ENCODE results near the gene WDR26. TPM values are rescaled to one million over a fixed set of nuclear protein-coding genes. Genes with fewer than 3 reads are reported as not detected.
"Not testable (repeated sequence)": the region's sequence is repeated elsewhere in the genome, so short reads cannot be mapped to it uniquely, and the experiment has no call there.

The WDR26 gene
- total RNA-seq (10 to 100 TPM; 80.7 to 94.7 TPM), polyA plus RNA-seq (10 to 100 TPM; 20.2 to 34.2 TPM)
- long read RNA-seq, donor 1, full-length matches to known transcripts: 4 of 22 reads
- long read RNA-seq, donor 1, partial matches to known transcripts: 2 of 22 reads
- long read RNA-seq, donor 1, other reads (novel, unspliced or antisense): 16 of 22 reads
- long read RNA-seq, donor 2, full-length matches to known transcripts: 6 of 22 reads
- long read RNA-seq, donor 2, partial matches to known transcripts: 6 of 22 reads
- long read RNA-seq, donor 2, other reads (novel, unspliced or antisense): 10 of 22 reads

DNA sequence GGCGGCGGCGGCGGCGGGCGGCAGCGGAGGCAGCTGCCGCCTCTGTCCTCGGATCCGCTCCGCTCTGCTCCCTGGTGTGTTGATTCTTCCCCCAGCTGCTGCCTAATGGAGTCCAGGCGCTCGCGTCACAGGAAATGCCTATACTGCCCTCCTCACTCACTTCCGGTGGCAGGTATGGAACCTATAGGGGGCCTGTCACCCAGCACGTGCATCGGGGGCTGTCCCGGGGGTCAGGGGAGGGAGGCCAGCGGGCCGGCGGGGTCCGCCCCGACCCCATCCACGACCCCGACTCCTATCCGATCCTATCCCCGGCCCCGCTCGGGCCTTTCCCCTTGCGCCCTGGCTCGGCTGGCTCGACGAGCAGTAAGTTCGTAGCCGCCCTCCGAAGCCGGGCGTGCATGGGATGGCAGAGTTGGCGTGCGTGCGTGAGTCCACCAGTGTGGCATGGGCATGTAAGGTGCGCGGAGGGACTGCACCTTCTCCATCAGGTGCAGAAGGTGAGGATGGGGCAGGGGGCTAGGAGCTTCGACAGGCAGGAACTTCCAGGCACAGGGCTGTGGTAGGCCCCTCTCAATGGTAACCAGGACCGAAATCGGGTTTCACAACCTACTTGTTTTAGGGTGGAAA lies at the start of gene WDR26:
WDR26 (minus strand) TSS at position 107 of the 627 bp plus-strand sequence.
- no peaks in the 10 kb centered on the region for H3K36me3 ChIP-seq (ENCODE audit: control insufficient read depth in 1 of 2, insufficient read depth in 2 of 2, low read length in 1 of 2)
- 1% methylated on average over 36 to 46 of the region's 46 CpGs for WGBS, 2 donors
- H3K9me3 ChIP-seq (ENCODE audit: control insufficient read depth, low read length): no peaks in the 10 kb centered on the region
- intact Hi-C loops (cut with DNase I): no loop called here
- ATAC-seq (ENCODE audit: low FRiP score) (peak; percentile 85), DNase-seq (peak; percentile 86 to 89)
- H3K27me3 ChIP-seq (ENCODE audit: control insufficient read depth in 1 of 2, insufficient read depth in 2 of 2, low read length in 1 of 2): no peaks in the 10 kb centered on the region
- peak within 1 kb of the TSS; percentile 96 to 99 for H3K27ac ChIP-seq (ENCODE audit: low read depth in 1 of 2, low read length in 2 of 2)
- no peaks in the 10 kb centered on the region for H3K4me1 ChIP-seq (ENCODE audit: control insufficient read depth in 1 of 2, insufficient read depth in 2 of 2, low read length in 2 of 2)
- H3K4me3 ChIP-seq (ENCODE audit: low read length in 2 of 2): peak within 1 kb of the TSS; percentile 82 to 100

DNA sequence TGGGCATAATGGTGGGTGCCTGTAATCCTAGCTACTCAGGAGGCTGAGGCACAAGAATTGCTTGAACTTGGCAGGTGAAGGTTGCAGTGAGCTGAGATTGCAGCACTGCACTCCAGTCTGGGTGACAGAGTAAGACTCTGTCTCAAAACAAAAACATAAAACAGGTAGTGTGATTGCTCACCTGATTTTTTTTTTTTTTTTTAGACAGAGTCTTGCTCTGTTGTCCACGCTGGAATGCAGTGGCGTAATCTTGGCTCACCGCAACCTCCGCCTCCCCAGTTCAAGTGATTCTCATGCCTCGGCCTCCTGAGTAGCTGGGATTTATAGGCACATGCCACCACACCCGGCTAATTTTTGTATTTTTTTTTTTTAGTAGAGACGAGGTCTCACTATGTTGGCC lies 48.6 kb upstream of the WDR26 start:
- H3K36me3 ChIP-seq (ENCODE audit: control insufficient read depth in 1 of 2, insufficient read depth in 2 of 2, low read length in 1 of 2); H3K27ac ChIP-seq (ENCODE audit: low read depth in 1 of 2, low read length in 2 of 2); H3K4me3 ChIP-seq (ENCODE audit: low read length in 2 of 2); H3K27me3 ChIP-seq (ENCODE audit: control insufficient read depth in 1 of 2, insufficient read depth in 2 of 2, low read length in 1 of 2); DNase-seq; H3K4me1 ChIP-seq (ENCODE audit: control insufficient read depth in 1 of 2, insufficient read depth in 2 of 2, low read length in 2 of 2); intact Hi-C loops (cut with DNase I); ATAC-seq (ENCODE audit: low FRiP score); H3K9me3 ChIP-seq (ENCODE audit: control insufficient read depth, low read length): not testable (repeated sequence)
- WGBS, 2 donors: 95 to 96% methylated on average over 7 of the region's 7 CpGs

DNA sequence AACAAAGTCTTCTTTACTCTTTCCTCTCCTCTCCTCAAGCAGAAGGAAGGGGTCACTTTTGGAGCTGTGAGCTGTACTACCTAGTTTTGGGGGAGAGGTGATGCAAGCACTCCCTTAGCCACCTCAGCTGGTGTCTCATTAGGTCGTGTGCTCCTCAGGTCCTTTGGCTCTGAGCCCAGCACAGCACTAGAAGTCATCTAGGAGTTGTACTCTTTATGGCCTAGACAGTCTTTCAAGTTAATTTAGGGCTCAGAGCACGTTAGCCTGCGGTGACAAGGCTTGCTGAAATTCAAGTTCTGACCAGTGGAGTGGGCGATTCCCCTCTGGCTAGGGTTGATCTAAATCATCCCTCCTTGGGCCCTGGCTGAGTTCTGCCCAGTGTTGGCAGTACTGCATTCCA lies 48.0 kb upstream of the WDR26 start:
- Histone ChIP-seq H3K27ac (ENCODE audit: low read depth in 1 of 2, low read length in 2 of 2) (no peak overlapping the region), H3K4me3 (ENCODE audit: low read length in 2 of 2) (no peak overlapping the region), H3K4me1 (ENCODE audit: control insufficient read depth in 1 of 2, insufficient read depth in 2 of 2, low read length in 2 of 2) (no peaks in the 10 kb centered on the region), H3K9me3 (ENCODE audit: control insufficient read depth, low read length) (peaks cover 2% of the 10 kb centered on the region), H3K36me3 (ENCODE audit: control insufficient read depth in 1 of 2, insufficient read depth in 2 of 2, low read length in 1 of 2) (no peaks in the 10 kb centered on the region), H3K27me3 (ENCODE audit: control insufficient read depth in 1 of 2, insufficient read depth in 2 of 2, low read length in 1 of 2) (no peaks in the 10 kb centered on the region)
- intact Hi-C loops (cut with DNase I): no loop called here
- WGBS, 2 donors: 69 to 70% methylated on average over 4 of the region's 4 CpGs
- no peak for DNase-seq
- ATAC-seq (ENCODE audit: low FRiP score): no peak

DNA sequence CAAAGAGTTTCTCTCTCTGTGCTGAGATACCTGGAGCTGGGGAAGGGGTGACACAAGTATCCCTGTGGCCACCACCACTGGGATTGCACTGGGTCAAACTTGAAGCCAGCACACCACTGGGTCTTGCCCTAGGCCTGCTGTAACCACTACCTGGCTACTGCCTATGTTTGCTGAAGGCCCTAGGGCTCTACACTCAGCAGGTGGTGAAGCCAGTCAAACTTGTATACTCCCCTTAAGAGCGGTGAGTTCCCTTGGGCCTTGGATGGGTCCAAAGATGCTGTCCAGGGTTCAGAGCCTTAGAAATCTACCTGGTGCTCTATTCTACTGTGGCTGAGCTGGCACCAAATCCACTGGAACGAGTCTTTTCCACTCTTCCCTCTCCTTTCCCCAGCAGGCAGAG lies 47.0 kb upstream of the WDR26 start:
- Histone ChIP-seq H3K36me3 (ENCODE audit: control insufficient read depth in 1 of 2, insufficient read depth in 2 of 2, low read length in 1 of 2) (no peaks in the 10 kb centered on the region), H3K4me3 (ENCODE audit: low read length in 2 of 2) (no peak overlapping the region), H3K4me1 (ENCODE audit: control insufficient read depth in 1 of 2, insufficient read depth in 2 of 2, low read length in 2 of 2) (no peaks in the 10 kb centered on the region), H3K9me3 (ENCODE audit: control insufficient read depth, low read length) (peaks cover 2% of the 10 kb centered on the region), H3K27me3 (ENCODE audit: control insufficient read depth in 1 of 2, insufficient read depth in 2 of 2, low read length in 1 of 2) (no peaks in the 10 kb centered on the region), H3K27ac (ENCODE audit: low read depth in 1 of 2, low read length in 2 of 2) (no peak overlapping the region)
- ATAC-seq (ENCODE audit: low FRiP score) (no peak), DNase-seq (no peak)
- intact Hi-C loops (cut with DNase I): no loop called here
- 80 to 85% methylated on average over 2 of the region's 2 CpGs for WGBS, 2 donors

DNA sequence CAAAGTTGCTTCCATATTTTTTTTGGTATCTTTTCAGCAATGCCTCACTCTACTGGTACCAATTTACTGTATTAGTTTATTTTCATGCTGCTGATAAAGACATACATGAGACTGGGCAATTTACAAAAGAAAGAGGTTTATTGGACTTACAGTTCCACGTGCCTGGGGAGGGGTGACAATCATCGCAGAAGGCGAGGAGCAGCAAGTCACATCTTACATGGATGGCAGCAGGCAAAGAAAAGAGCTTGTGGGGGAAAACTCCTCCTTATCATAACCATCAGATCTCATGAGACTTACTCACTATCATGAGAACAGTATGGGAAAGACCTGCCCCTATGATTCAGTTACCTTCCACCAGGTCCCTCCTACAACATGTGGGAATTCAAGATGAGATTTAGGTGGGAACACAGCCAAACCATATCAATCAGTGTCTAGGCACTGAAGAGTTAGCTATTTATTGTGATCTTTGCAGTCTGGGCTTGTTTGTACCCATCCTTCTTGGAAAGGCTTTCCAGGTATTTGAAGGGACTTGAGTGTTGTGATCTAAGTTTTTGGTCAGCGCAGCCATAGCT lies 46.4 kb upstream of the WDR26 start:
- H3K4me3 ChIP-seq (ENCODE audit: low read length in 2 of 2); DNase-seq; H3K27me3 ChIP-seq (ENCODE audit: control insufficient read depth in 1 of 2, insufficient read depth in 2 of 2, low read length in 1 of 2); ATAC-seq (ENCODE audit: low FRiP score); H3K36me3 ChIP-seq (ENCODE audit: control insufficient read depth in 1 of 2, insufficient read depth in 2 of 2, low read length in 1 of 2); H3K9me3 ChIP-seq (ENCODE audit: control insufficient read depth, low read length); intact Hi-C loops (cut with DNase I); H3K27ac ChIP-seq (ENCODE audit: low read depth in 1 of 2, low read length in 2 of 2); H3K4me1 ChIP-seq (ENCODE audit: control insufficient read depth in 1 of 2, insufficient read depth in 2 of 2, low read length in 2 of 2): not testable (repeated sequence)
- 92 to 93% methylated on average over 4 of the region's 4 CpGs for WGBS, 2 donors

DNA sequence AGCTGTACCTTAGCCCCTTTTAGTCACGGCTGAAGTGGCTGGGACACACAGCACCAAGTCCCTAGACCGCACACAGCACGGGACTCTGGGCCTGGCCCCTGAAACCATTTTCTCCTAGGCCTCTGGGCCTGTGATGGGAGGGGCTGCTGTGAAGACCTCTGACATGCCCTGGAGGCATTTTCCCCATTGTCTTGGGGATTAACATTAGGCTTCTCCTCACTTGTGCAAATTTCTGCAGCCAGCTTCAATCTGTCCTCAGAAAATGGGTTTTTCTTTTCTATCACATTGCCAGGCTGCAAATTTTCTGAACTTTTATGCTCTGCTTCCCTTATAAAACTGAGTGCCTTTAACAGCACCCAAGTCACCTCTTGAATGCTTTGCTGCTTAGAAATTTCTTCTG lies 45.6 kb upstream of the WDR26 start:
- DNase-seq; H3K4me3 ChIP-seq (ENCODE audit: low read length in 2 of 2); H3K9me3 ChIP-seq (ENCODE audit: control insufficient read depth, low read length); H3K4me1 ChIP-seq (ENCODE audit: control insufficient read depth in 1 of 2, insufficient read depth in 2 of 2, low read length in 2 of 2); H3K27ac ChIP-seq (ENCODE audit: low read depth in 1 of 2, low read length in 2 of 2); H3K36me3 ChIP-seq (ENCODE audit: control insufficient read depth in 1 of 2, insufficient read depth in 2 of 2, low read length in 1 of 2); ATAC-seq (ENCODE audit: low FRiP score); H3K27me3 ChIP-seq (ENCODE audit: control insufficient read depth in 1 of 2, insufficient read depth in 2 of 2, low read length in 1 of 2); intact Hi-C loops (cut with DNase I): not testable (repeated sequence)
- WGBS, 2 donors: 93 to 94% methylated on average over 3 of the region's 3 CpGs

DNA sequence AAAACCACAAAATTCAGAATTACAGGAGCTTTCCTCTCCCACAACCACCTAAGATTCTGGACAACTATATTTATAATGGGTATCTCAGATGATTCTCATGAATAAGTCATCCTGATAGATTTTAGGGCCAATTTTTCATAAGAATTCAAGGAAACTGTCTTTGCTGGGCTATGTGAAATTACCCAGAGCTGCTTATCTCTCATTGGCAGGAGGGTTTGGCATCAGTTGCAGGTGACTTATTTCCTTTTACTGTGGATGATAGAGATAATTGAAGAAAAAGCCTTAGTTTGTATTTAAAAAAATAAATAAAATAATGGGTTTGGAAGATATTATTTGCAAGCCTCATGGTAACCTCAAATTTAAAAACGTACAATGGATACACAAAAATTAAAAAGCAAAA lies 38.2 kb upstream of the WDR26 start:
- H3K9me3 ChIP-seq (ENCODE audit: control insufficient read depth, low read length): no peaks in the 10 kb centered on the region
- H3K27me3 ChIP-seq (ENCODE audit: control insufficient read depth in 1 of 2, insufficient read depth in 2 of 2, low read length in 1 of 2): no peaks in the 10 kb centered on the region
- no peaks in the 10 kb centered on the region for H3K36me3 ChIP-seq (ENCODE audit: control insufficient read depth in 1 of 2, insufficient read depth in 2 of 2, low read length in 1 of 2)
- 80 to 92% methylated on average over 1 of the region's 1 CpG for WGBS, 2 donors
- H3K27ac ChIP-seq (ENCODE audit: low read depth in 1 of 2, low read length in 2 of 2): no peak overlapping the region
- no peaks in the 10 kb centered on the region for H3K4me1 ChIP-seq (ENCODE audit: control insufficient read depth in 1 of 2, insufficient read depth in 2 of 2, low read length in 2 of 2)
- intact Hi-C loops (cut with DNase I): no loop called here
- ATAC-seq (ENCODE audit: low FRiP score): no peak
- no peak for DNase-seq
- no peak overlapping the region for H3K4me3 ChIP-seq (ENCODE audit: low read length in 2 of 2)

DNA sequence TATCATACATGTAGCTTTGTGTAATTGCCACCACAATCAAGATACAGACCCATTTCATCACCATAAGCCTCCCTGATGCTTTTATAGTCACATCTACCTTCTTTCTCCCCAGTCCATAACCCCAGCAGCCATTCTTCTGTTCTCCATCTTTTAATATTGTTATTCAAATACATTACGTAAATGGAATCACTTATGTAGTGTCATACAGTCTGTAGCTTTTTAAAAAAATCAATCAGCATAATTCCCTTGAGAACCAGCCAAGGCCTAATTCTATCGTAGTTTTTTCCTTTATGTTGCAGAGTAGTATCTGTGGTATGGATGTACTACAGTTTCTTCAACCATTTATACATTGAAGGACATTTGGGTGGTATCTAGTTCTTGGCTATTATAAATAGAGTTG lies 31.6 kb upstream of the WDR26 start:
- H3K4me1 ChIP-seq (ENCODE audit: control insufficient read depth in 1 of 2, insufficient read depth in 2 of 2, low read length in 2 of 2): no peaks in the 10 kb centered on the region
- no peaks in the 10 kb centered on the region for H3K27me3 ChIP-seq (ENCODE audit: control insufficient read depth in 1 of 2, insufficient read depth in 2 of 2, low read length in 1 of 2)
- no peaks in the 10 kb centered on the region for H3K36me3 ChIP-seq (ENCODE audit: control insufficient read depth in 1 of 2, insufficient read depth in 2 of 2, low read length in 1 of 2)
- no peak overlapping the region for H3K27ac ChIP-seq (ENCODE audit: low read depth in 1 of 2, low read length in 2 of 2)
- DNase-seq: no peak
- intact Hi-C loops (cut with DNase I): no loop called here
- 38 to 40% methylated on average over 2 of the region's 2 CpGs for WGBS, 2 donors
- H3K9me3 ChIP-seq (ENCODE audit: control insufficient read depth, low read length): no peaks in the 10 kb centered on the region
- ATAC-seq (ENCODE audit: low FRiP score): no peak
- H3K4me3 ChIP-seq (ENCODE audit: low read length in 2 of 2): no peak overlapping the region

DNA sequence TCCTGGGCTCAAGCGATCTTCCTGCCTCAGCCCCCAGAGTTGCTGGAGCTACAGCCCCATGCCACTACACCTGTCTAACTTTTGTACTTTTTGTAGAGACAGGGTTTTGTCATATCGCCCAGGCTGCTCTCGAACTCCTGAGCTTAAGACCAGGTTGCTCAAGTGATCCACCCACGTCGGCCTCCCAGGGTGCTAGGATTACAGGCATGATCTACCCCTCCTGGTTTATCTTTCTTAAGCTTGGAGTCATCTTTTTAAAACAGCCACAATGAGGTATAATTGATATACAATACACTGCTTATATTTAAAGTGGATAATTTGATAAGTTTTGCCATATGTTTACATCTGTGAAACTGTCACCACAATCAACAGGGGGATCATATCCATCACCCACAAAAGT lies 25.4 kb upstream of the WDR26 start:
- intact Hi-C loops (cut with DNase I): loop anchor here in 1 of 2 donors (5.0 to 10.0 kb wide), 2 partner anchors 103 to 345 kb away; partner anchors contain the start of genes CNIH4 and FBXO28
- Histone ChIP-seq H3K36me3 (ENCODE audit: control insufficient read depth in 1 of 2, insufficient read depth in 2 of 2, low read length in 1 of 2) (no peaks in the 10 kb centered on the region), H3K4me3 (ENCODE audit: low read length in 2 of 2) (no peak overlapping the region), H3K4me1 (ENCODE audit: control insufficient read depth in 1 of 2, insufficient read depth in 2 of 2, low read length in 2 of 2) (no peaks in the 10 kb centered on the region), H3K27ac (ENCODE audit: low read depth in 1 of 2, low read length in 2 of 2) (no peak overlapping the region), H3K27me3 (ENCODE audit: control insufficient read depth in 1 of 2, insufficient read depth in 2 of 2, low read length in 1 of 2) (no peaks in the 10 kb centered on the region), H3K9me3 (ENCODE audit: control insufficient read depth, low read length) (no peaks in the 10 kb centered on the region)
- WGBS, 2 donors: 89 to 95% methylated on average over 5 of the region's 5 CpGs
- DNase-seq (no peak), ATAC-seq (ENCODE audit: low FRiP score) (no peak)

All from aorta (tissue), 5 donors.